ENCODE data around the gene LRTM1.

The LRTM1 gene

DNA sequence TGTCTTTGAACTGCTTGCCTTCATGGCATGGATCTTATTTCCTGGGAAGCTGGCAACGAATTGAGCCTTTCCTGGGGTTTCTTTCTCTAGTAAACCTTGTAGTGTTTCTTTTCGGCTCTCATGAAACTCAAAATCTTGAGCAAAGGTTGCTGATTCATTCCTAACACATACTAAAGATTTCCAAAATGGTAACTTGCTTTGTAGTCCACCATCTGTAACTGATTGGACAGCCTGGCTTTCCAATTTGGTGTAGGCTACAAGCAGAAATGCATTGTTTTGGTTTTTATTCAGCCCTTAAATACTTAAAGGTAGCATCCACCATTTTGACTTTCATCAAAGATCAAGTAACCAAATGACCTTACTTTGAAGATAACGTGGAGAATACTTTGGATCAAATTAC is 38.1 kb downstream of the LRTM1 start:
- no peak for DNase-seq

- no peak for DNase-seq
Observed at GRCh38 chr3:54888873-54889272, 39.0 kb downstream of the LRTM1 start.

DNA sequence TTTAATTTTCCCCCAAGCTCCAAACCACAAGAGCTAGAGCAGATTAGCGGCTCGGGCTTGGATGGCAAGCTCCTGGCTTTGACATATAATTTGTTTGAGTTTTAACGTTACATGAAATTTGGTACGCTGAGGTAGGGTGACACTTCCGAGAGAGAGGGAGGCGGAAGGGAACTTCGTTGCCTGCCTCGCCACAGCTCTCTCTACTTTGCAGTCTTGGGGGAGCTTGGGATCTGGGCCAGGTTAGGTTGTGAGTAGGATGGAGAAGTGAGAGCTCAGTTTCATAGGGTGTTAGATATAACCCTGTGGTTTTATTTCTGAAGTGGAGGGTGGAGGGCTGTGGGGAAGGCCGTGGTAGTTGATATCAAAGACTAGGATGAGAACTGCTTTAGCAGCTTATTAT is 39.7 kb downstream of the LRTM1 start:
- DNase-seq: no peak

DNA sequence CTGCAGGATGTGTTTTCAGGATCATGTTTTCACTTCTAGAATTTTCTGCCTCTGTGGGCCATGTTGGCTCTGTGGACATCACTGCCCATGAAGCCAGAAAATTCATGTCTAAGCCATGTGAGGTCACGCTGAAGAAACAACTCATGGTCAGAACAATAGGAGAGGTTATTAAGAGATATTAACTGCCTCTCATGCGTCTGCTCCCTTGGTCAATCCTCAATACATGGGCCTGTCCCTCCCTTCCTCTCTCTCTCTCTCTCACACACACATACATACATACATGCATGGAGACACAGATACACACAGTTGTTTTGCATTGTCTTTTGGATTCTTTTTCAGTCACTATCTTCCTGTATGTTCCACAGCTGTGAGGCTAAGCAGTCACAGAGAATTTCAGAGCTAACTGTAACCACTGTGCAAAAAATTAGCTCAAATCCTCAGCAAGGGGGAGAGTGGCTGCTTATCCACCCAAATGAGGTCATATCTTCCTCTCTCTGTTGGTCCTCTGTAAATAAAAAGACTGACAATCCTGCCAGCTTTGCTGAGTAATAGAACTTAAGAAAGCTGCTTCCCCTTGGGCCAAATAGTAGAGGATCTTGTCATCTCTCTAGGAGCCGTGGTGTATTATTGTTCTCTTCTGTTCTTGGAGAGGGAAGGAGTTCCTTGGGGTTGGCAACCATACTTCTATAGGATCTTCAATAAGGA is 45.6 kb downstream of the LRTM1 start:
- DNase-seq: no peak

GRCh38 chr3:54878145-54878544 is 49.7 kb downstream of the LRTM1 start:
- DNase-seq: no peak

- no peak for DNase-seq
Observed at GRCh38 chr3:54877730-54878129, 50.1 kb downstream of the LRTM1 start.

- DNase-seq: no peak
Observed at GRCh38 chr3:54876694-54877093, 51.2 kb downstream of the LRTM1 start.

DNA sequence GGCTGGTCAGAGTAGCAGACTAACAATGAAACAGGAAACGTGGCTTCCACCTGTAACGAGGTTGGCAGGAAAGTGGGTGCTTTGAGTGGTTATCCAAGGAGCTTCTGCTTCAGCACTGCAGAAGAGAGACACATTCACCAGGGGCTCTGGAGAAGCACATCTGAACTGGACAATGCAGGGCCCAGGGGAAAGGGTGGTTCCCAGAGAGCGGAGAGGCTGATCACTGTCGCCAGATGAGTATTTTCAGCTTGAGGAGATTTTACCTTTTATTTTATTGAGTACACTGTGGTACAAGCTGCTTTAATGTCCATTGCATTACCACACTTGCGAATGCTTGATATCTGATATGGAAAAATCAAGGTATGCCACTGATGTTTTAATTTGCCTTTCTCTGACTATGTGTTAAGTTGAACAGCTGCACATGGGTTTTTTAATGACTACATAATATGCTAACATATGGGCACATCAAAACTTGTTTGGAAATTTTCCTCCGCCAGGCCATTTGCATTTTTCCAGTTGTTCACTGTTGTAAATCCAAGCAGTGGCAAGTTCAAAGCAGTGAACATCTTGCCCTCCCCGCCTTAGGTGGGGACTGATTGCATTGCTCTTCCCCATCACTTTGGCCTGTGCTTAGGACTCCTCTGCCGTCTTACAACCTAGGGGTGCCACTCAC is 52.1 kb downstream of the LRTM1 start:
- no peak for DNase-seq

DNA sequence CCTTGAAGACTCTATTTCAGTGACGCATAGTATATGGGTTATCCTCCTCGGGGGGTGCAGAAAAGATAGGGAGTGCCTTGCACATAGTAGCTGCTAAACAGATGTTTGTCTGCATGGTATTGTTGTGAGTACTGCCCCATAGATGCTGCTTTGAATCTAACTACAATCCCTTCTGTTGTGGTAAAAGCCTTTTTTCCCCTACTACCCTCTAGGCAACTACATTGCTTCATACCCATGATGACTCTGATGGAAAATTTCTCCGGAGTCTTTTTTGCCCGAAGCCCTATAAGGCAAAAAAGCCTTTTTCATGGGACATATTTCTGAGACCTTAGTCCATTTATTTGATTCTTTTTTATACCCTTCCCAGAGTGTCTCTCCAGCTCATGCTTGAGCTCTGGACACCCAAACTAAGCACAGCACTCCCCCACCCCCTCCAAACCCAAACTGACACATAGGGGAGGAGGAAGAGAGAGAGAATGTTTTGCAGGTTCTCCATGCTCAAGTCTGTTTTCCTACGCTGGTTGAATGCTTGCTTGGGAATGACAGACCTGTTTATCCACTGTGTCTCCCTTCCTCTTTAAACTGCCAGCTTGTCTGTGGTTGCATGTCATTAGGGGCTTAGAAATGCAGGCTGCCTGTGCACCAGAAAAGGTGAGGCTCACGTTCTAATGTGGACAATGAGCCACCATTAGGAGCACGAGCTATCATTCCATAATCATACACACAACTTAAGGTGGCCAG is 52.9 kb downstream of the LRTM1 start:
- no peak for DNase-seq

GRCh38 chr3:54873059-54874010 is 54.5 kb downstream of the LRTM1 start:
- no peak for DNase-seq

GRCh38 chr3:54871867-54872266 is 56.0 kb downstream of the LRTM1 start:
- no peak for DNase-seq

- no peak for DNase-seq
Observed at GRCh38 chr3:54870423-54870822, 57.4 kb downstream of the LRTM1 start.
